ENCODE measurements around the gene TTC17. TPM values are rescaled to one million over a fixed set of nuclear protein-coding genes. Genes with fewer than 3 reads are reported as not detected.
"Not testable (repeated sequence)": the region's sequence is repeated elsewhere in the genome, so short reads cannot be mapped to it uniquely, and the experiment has no call there.

The TTC17 gene
- total RNA-seq, 1 donor, result 77.4 TPM

DNA sequence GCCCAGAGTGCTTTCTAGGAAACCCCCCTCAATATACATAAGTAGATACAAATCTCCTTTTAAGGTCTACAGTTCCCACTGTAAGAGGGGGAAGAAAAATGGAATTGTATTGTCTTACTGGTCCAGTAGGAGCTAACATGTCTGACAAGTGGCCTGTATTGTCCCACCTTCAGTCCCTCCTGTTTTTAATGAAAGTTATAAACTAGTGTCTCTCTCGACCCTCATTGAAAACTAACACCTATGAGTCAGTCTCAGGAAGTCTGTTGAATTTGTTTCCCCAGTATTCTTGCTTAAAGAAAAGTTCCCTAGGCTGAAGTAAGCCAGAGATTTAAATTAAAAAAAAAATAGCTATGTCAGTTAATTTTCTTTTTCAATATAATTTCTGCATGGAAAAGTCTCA lies 69.3 kb downstream of the TTC17 start:
- H3K79me2 ChIP-seq (ENCODE audit: insufficient read depth, low read length), result no peaks in the 10 kb centered on the region
- H3K36me3 ChIP-seq (ENCODE audit: insufficient read depth, low read length), result peaks cover 2% of the 10 kb centered on the region
- H3K9me3 ChIP-seq (ENCODE audit: low read depth, low read length), result no peaks in the 10 kb centered on the region
- TF ChIP-seq, protein P1, sequence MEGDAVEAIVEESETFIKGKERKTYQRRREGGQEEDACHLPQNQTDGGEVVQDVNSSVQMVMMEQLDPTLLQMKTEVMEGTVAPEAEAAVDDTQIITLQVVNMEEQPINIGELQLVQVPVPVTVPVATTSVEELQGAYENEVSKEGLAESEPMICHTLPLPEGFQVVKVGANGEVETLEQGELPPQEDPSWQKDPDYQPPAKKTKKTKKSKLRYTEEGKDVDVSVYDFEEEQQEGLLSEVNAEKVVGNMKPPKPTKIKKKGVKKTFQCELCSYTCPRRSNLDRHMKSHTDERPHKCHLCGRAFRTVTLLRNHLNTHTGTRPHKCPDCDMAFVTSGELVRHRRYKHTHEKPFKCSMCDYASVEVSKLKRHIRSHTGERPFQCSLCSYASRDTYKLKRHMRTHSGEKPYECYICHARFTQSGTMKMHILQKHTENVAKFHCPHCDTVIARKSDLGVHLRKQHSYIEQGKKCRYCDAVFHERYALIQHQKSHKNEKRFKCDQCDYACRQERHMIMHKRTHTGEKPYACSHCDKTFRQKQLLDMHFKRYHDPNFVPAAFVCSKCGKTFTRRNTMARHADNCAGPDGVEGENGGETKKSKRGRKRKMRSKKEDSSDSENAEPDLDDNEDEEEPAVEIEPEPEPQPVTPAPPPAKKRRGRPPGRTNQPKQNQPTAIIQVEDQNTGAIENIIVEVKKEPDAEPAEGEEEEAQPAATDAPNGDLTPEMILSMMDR (IDR thresholded peaks at IDR 0.05; ENCODE audit: extremely low read depth, low read depth, low read length), result no peak
- DNase-seq (ENCODE audit: insufficient read length, low spot score, missing footprints), result no peak
- no peaks in the 10 kb centered on the region for H4K20me1 ChIP-seq (ENCODE audit: insufficient read depth, low read length)
- no peak overlapping the region for H3K27ac ChIP-seq (ENCODE audit: low read depth, low read length)
- no peak overlapping the region for H3K4me3 ChIP-seq (ENCODE audit: insufficient read depth, low read length)
- no peaks in the 10 kb centered on the region for H3K27me3 ChIP-seq (ENCODE audit: insufficient read depth, low read length)
- no peak overlapping the region for H2AFZ ChIP-seq (ENCODE audit: low read length)
- no peaks in the 10 kb centered on the region for H3K4me1 ChIP-seq (ENCODE audit: insufficient read depth, low read length)
- no peak overlapping the region for H3K4me2 ChIP-seq (ENCODE audit: insufficient read depth, low read length)

DNA sequence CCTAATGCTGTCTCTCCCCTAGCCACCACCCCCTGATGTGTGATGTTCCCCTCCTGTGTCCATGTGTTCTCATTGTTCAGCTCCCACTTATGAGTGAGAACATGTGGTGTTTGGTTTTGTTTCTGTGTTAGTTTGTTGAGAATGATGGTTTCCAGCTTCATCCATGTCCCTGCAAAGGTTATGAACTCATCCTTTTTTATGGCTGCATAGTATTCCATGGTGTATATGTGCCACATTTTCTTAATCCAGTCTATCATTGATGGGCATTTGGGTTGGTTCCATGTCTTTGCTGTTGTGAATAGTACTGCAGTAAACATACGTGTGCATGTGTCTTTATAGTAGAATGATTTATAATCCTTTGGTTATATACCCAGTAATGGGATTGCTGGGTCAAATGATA lies 72.2 kb downstream of the TTC17 start:
- not testable (repeated sequence) for H3K79me2 ChIP-seq (ENCODE audit: insufficient read depth, low read length); H3K4me1 ChIP-seq (ENCODE audit: insufficient read depth, low read length); H3K27ac ChIP-seq (ENCODE audit: low read depth, low read length); H3K27me3 ChIP-seq (ENCODE audit: insufficient read depth, low read length); H3K36me3 ChIP-seq (ENCODE audit: insufficient read depth, low read length); H3K9me3 ChIP-seq (ENCODE audit: low read depth, low read length); H3K4me3 ChIP-seq (ENCODE audit: insufficient read depth, low read length); H3K4me2 ChIP-seq (ENCODE audit: insufficient read depth, low read length); DNase-seq (ENCODE audit: insufficient read length, low spot score, missing footprints); H2AFZ ChIP-seq (ENCODE audit: low read length); H4K20me1 ChIP-seq (ENCODE audit: insufficient read depth, low read length)

DNA sequence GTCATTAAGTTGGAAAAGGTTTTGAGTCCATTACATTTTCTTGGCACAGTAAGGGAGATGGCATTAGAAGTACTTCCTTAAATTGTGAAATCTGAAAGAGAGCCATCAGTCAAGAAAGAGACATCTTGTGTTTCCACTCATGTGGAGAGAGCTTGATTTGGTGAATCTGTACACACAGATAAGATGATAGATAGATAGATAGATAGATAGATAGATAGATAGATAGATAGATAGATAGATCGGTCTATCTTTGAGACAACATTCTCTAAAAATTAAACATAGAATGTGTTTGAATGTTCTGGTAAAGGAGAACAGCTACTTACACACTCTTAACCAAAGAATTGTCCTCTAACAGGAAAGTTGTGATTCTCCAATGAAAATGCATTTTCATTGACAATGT lies 76.2 kb downstream of the TTC17 start:
- Histone ChIP-seq H3K79me2 (ENCODE audit: insufficient read depth, low read length) (no peaks in the 10 kb centered on the region), H3K27me3 (ENCODE audit: insufficient read depth, low read length) (no peaks in the 10 kb centered on the region), H3K9me3 (ENCODE audit: low read depth, low read length) (no peaks in the 10 kb centered on the region), H3K4me1 (ENCODE audit: insufficient read depth, low read length) (no peaks in the 10 kb centered on the region), H2AFZ (ENCODE audit: low read length) (no peak overlapping the region), H3K36me3 (ENCODE audit: insufficient read depth, low read length) (peaks cover 13% of the 10 kb centered on the region), H3K27ac (ENCODE audit: low read depth, low read length) (no peak overlapping the region), H4K20me1 (ENCODE audit: insufficient read depth, low read length) (no peaks in the 10 kb centered on the region), H3K4me3 (ENCODE audit: insufficient read depth, low read length) (no peak overlapping the region), H3K4me2 (ENCODE audit: insufficient read depth, low read length) (no peak overlapping the region)
- no peak for DNase-seq (ENCODE audit: insufficient read length, low spot score, missing footprints)
- TF ChIP-seq, protein P1 (IDR thresholded peaks at IDR 0.05; ENCODE audit: extremely low read depth, low read depth, low read length), result no peak

DNA sequence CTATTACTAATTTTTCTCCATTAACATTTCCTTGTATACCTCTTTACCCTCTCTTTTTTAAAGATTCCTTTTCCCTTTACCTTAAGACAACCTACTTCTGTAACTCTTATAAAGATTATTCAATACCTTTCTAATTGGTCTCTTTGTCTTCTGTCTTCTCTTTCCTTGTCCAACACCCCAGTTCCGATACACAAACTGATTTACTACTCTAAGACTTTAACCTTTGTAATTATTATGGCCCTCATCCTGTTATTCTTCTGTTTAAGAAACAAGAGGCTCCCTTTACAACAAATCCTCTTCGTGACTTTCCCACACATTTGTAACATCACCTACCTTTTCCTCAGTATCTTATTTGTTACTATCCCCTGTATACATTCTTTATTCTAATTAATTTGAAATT lies 81.8 kb downstream of the TTC17 start:
- Histone ChIP-seq H3K27ac (ENCODE audit: low read depth, low read length) (no peak overlapping the region), H3K36me3 (ENCODE audit: insufficient read depth, low read length) (peaks cover 38% of the 10 kb centered on the region), H3K27me3 (ENCODE audit: insufficient read depth, low read length) (no peaks in the 10 kb centered on the region), H2AFZ (ENCODE audit: low read length) (no peak overlapping the region), H3K79me2 (ENCODE audit: insufficient read depth, low read length) (no peaks in the 10 kb centered on the region), H3K4me3 (ENCODE audit: insufficient read depth, low read length) (no peak overlapping the region), H4K20me1 (ENCODE audit: insufficient read depth, low read length) (no peaks in the 10 kb centered on the region), H3K4me2 (ENCODE audit: insufficient read depth, low read length) (no peak overlapping the region), H3K4me1 (ENCODE audit: insufficient read depth, low read length) (no peaks in the 10 kb centered on the region), H3K9me3 (ENCODE audit: low read depth, low read length) (no peaks in the 10 kb centered on the region)
- DNase-seq (ENCODE audit: insufficient read length, low spot score, missing footprints), result no peak
- TF ChIP-seq, protein P1 (IDR thresholded peaks at IDR 0.05; ENCODE audit: extremely low read depth, low read depth, low read length), result no peak

Data from osteoblast (primary cell).